HG03025 (cell line): ENCODE results near the gene SHANK1.
"Not testable (repeated sequence)": the region's sequence is repeated elsewhere in the genome, so short reads cannot be mapped to it uniquely, and the experiment has no call there.

ENCODE experiments used
- ATAC-seq: cut with Tn5 transposase; IDR thresholded peaks from one replicate; pipeline ENCODE4 v1.9.1; 2021; ENCODE audit warnings: mild to moderate bottlenecking, moderate library complexity; ENCODE audit not compliant: unreplicated experiment, low FRiP score

SHANK1 gene

DNA sequence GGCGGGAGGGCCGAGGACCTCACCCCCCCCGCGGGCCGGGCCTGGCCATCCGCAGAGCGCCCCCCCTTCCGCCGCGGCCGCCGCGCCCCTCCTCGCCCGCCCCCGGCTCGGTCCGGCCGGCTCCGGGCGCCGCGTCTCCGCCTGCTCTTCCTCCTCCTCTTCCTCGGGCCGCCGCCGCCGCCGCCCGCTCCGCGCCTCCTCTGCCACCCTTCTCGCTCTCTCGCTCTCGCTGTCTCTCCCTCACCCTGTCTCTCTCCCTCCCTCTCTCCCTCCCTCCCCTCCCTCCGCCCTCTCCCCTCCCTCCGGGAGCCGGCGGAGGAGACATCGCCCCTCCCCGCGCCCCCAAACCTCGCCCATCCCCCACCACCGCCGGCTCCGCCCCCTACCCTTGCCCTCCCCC is at the start of gene SHANK1:
Gene SHANK1 (minus strand): TSS at position 237 of the 400 bp plus-strand sequence. CDS start 2,883 bp downstream, outside the sequence.
- ATAC-seq, result no peak

GRCh38 chr19:50768277-50768676 is 48.7 kb upstream of the SHANK1 start:
- ATAC-seq, result no peak

DNA sequence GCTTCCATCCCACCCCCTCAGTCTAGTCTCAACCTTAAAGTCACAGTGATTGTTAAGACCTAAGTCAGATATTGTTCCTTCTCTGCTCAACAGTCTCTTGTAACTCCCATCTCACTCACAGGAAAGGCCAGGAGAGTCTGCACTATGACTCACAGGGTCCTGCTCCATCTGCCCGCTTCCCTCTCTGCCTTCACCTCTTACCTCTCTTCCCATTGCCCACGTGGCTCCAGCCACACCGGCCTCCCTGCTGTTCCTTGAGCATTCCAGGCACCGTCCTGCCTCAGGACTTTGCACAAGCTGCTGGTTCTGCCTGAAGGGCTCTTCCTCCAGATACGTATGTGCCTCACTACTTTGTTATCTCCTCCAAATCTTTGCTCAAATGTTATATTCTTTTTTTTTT is 47.7 kb upstream of the SHANK1 start:
- ATAC-seq, result not testable (repeated sequence)

DNA sequence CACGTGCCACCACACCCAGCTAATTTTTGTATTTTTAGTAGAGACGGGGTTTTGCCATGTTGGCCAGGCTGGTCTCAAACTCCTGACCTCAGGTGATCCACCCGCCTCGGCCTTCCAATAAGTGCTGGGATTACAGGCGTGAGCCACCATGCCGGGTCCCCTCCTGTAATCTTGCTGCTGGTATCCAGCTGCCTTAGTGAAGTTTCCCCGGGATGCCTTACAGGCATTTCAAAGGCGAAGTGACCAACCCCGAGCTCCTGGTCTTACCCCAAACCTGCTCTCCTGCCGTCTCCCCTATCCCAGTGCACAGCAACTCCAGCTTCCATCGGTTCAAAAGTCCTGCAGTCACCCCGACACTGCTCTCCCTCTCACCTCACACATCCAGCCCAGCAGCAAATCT is 47.1 kb upstream of the SHANK1 start:
- not testable (repeated sequence) for ATAC-seq

DNA sequence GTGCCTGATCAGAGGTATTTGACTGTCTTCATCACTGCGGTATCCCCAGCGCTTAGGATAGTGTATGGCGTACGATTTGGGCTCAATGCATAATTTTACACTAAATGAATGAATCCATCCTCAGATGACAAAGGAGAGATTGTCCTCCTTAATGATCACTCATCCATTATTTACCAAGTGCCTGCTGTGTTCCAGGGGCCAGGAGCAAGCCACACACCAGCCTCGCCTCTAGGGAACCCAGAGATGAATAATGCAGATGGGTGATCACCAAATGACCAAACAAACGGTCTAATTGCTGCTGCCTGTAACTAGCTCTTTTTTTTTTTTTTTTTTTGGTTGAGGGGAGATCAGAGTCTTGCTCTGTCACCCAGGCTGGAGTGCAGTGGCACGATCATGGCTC is 44.8 kb upstream of the SHANK1 start:
- ATAC-seq, result no peak

- ATAC-seq, result not testable (repeated sequence)
Measured at GRCh38 chr19:50763521-50763920, 43.9 kb upstream of the SHANK1 start.

- not testable (repeated sequence) for ATAC-seq
Measured at GRCh38 chr19:50761501-50761900, 41.9 kb upstream of the SHANK1 start.

DNA sequence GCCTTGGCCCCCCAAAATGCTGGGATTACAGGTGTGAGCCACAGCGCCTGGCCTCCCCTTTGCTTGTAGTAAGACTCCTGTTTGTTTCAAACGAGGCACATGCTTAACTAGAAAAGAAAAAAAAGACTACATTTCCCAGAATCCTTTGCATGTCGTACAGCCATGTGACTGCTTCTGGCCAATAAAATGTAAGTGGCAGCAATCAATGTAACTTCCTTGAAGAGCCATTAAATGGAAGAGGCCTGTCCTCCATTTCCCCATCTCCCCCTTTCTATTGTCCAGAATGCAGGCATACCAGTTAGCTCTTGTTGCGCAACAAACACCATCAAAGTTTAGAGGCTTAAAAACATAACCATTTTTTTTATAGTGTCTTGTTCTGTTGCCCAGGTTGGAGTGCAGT is 40.3 kb upstream of the SHANK1 start:
- no peak for ATAC-seq

GRCh38 chr19:50759076-50759475 is 39.5 kb upstream of the SHANK1 start:
- ATAC-seq, result not testable (repeated sequence)

DNA sequence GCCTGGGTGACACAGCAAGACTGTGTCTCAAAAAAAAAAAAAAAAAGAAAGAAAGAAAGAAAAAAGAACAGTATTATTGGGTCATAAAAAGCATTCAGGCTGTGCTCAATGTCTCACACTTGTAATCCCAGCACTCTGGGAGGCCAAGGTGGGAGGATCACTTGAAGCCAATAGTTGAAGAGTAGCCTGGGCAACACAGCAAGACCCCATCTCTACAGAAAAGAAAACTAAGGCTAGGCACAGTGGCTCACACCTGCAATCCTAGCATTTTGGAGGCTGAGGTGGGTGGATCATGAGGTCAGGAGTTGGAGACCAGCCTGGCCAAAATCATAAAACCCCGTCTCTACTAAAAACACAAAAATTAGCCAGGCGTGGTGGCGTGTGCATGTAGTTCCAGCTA is 38.0 kb upstream of the SHANK1 start:
- ATAC-seq, result not testable (repeated sequence)

- ATAC-seq, result not testable (repeated sequence)
Measured at GRCh38 chr19:50756244-50756643, 36.6 kb upstream of the SHANK1 start.

DNA sequence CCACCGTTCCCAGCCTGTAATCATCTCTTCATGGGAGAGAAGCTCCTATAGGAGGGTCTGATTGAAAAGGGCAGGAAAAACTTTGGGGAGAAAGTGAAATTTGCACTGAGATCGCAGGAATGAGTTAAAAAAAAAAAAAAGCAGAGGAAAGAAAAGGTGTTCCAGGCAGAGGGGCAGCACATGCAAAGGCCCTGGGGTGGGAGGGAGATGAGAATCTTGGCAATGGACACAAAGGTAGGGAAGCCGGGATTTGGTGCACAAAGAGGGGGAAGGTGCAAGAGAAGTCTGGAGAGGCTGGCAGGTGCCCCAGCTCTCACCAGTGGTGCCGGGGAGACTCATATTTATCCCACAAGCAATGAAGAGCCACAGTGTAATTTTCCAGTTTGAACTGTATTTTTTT is 34.3 kb upstream of the SHANK1 start:
- no peak for ATAC-seq

DNA sequence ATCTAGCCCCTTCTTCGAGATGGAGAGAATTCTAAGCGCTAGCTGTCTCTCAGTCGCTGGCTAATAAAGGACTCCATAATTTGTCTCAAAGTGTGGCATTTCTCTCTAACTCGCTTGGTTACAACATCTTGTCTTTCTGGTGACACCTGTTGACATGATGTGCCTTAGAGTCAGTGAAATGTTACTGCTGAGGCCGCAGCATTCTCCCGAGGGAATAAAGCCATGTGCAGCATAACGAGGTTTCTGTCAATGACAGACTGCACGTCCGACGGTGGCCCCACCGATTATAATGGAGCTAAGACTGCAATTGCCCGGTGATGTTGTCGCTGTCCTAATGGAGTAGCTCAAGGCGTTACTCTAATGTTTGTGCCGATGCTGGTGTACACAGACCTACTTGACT is 30.4 kb upstream of the SHANK1 start:
- ATAC-seq, result no peak

- ATAC-seq, result no peak
Measured at GRCh38 chr19:50749490-50749889, 29.9 kb upstream of the SHANK1 start.

DNA sequence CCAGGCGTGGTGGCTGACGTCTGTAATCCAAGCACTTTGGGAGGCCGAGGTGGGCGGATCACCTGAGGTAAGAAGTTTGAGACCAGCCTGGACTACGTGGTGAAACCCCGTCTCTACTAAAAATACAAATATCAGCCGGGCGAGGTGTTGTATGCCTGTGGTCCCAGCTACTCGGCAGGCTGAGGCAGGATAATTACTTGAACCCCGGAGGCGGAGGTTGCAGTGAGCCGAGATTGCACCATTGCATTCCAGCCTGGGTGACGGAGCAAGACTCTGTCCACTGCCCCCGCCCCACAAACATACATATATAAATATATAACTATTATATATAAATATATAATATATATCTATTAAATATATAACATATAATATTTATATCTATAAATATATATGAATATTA is 27.5 kb upstream of the SHANK1 start:
- not testable (repeated sequence) for ATAC-seq

- ATAC-seq, result no peak
Measured at GRCh38 chr19:50745221-50745620, 25.6 kb upstream of the SHANK1 start.

DNA sequence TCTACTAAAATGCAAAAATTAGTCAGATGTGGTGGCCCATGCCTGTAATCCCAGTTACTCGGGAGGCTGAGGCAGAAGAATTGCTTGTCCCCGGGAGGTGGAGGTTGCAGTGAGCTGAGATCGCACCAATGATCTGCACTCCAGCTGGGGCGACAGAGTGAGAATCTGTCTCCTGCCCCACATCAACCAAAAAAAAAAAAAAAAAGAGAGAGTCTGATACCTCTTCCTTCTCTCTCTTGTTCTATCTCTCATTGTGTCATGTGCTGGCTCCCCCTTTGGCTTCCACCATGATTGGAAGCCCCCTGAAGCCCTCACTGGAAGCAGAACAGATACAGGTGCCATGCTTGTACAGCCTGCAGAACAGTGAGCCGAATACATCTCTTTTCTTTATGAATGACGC is 23.9 kb upstream of the SHANK1 start:
- no peak for ATAC-seq

GRCh38 chr19:50741179-50741933 is 21.8 kb upstream of the SHANK1 start:
- no peak for ATAC-seq

DNA sequence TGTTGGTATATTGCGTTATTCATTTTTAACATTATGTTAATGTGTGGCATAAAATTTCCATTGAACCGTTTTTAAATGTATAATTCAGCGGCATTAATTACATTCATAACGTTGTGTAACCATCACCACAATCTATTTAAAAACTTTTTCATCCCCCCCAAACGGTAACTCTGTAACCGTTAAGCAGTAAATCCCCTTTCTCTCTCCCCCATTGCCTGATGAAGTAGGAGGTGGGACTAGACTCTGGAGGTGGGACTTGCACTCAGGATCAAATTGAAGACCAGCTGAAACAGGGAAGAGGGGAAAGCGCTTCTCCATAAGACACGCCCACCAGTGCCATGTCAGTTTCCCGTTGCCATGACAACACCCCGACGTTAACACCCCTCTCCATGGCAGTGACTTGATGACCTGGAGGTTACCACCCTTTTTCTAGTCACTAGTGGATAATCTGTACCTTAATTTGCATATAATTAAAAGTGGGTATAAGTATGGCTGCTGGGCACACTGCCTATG is 20.4 kb upstream of the SHANK1 start:
- ATAC-seq, result no peak

DNA sequence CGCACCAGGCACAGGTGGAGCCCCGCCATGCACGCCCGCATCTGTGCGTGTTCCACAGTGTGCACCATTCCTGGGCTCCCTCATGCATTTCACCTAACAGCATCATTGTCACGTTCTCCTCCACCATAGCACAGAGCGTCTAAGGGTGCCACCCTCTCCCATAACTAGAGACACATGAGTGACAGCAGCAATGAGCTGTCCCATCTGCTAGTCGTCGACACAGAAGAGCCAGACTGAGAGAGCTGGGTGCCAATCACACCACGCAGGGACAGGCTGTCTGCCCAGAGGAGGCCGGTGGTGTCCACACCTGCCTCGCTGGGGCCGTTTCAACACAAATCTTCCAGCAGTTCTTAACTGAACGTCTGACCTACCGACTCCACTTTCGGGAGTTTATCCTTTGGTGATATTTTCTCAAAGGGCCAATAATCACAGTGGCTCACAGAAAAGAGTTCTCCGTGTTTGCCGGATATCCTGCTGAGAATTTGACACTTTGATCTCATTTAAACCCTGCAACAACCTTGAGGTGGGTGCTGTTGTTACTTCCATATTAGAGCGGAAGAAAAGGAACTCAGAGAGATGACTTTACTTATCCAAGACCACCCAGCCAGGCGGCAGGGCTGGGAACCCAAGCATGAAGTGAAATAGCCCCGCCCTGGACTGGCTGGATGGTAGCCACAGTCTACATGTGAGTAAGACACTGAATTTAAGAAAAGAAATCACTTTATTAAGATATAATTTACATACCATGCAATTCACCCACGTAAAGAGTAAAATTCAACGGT is 19.7 kb upstream of the SHANK1 start:
- no peak for ATAC-seq

DNA sequence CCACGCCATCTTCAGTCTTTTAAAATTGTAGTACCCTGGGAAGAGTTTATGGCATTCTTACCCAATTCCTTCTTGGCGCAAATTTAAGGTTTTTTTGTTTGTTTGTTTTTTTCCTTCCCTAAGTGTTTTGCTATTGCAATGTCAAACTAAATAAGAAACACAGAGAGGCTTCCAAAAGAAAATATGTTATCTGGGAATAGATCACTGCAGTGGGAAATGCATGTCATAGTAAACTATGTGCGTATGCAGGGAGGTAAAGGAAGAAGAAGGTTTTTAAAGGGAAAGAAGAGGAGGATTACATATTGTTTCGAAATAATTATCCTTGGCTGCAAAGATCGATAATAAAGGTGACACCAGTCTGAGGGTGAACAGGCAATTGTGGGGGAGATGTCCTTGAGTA is 16.7 kb upstream of the SHANK1 start:
- no peak for ATAC-seq

GRCh38 chr19:50735869-50736268 is 16.3 kb upstream of the SHANK1 start:
- ATAC-seq, result no peak
